Testis (tissue), 2 donors: ENCODE measurements around the gene HTR4.

ENCODE experiments used
- POLR2A ChIP-seq: fragments of 450-650 bp; IDR thresholded peaks from one replicate; pipeline ENCODE4 v1.6.1; 2017; ENCODE audit warnings: antibody characterized with exemption, mild to moderate bottlenecking, moderate library complexity
- TF ChIP-seq, protein P1 (sequence below), 3 experiments: fragments of 450-650 bp in 2 of 3; fragments of 200-600 bp in 1 of 3; sonication (generic) in 1 of 3; IDR thresholded peaks; one replicate each; pipeline ENCODE4 v1.5.1; 2016 to 2019; ENCODE audit warnings: antibody characterized with exemption in 3 of 3, mild to moderate bottlenecking in 2 of 3, moderate library complexity in 1 of 3

DNA sequence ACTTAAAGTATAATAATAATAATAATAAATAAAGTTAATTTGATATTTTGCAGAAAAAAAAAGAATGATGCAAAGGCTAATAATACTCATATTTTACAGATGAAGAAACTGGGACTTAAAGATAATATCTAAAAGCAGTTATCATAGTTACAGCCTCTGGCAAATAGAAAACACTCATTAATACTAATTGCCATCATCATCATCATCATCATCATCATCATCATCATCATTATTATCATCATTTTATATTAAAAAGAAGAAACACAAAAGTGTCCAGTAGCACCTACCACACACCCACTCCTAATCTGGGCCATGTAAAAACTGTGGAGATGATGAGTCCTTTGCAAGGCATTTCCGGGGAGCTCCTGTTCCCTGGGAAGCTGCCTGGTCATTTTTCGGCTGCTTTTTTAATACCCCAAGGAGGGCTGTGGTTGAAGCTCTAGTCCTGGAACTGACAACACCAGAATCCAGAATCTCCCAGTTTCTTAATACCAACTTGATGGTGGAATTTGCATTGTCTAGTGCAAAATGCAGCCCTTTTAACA lies 70.8 kb downstream of the HTR4 start:
- TF ChIP-seq, protein P1, sequence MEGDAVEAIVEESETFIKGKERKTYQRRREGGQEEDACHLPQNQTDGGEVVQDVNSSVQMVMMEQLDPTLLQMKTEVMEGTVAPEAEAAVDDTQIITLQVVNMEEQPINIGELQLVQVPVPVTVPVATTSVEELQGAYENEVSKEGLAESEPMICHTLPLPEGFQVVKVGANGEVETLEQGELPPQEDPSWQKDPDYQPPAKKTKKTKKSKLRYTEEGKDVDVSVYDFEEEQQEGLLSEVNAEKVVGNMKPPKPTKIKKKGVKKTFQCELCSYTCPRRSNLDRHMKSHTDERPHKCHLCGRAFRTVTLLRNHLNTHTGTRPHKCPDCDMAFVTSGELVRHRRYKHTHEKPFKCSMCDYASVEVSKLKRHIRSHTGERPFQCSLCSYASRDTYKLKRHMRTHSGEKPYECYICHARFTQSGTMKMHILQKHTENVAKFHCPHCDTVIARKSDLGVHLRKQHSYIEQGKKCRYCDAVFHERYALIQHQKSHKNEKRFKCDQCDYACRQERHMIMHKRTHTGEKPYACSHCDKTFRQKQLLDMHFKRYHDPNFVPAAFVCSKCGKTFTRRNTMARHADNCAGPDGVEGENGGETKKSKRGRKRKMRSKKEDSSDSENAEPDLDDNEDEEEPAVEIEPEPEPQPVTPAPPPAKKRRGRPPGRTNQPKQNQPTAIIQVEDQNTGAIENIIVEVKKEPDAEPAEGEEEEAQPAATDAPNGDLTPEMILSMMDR (IDR thresholded peaks at IDR 0.05): no peak
- TF ChIP-seq POLR2A: no peak
